Adrenal gland (tissue), 5 donors: ENCODE measurements around the gene NOTCH3.

Experiments used
- POLR2A ChIP-seq, 2 donors: fragments of 450-650 bp; IDR thresholded peaks; one replicate each; pipeline ENCODE4 v1.6.1; 2017; ENCODE audit warnings: antibody characterized with exemption in 2 of 2, mild to moderate bottlenecking in 2 of 2, moderate library complexity in 1 of 2
- TF ChIP-seq, protein P1 (sequence below), 6 experiments: fragments of 450-650 bp in 4 of 6; fragments of 200-600 bp in 2 of 6; sonication (generic) in 1 of 6; IDR thresholded peaks; 1 replicate in 5 of 6; 2 replicates in 1 of 6; pipeline versions ENCODE4 v1.5.1 to v1.8.0; 2016 to 2021; ENCODE audit warnings: antibody characterized with exemption in 6 of 6, mild to moderate bottlenecking in 2 of 6, moderate library complexity in 1 of 6
- donor health status: DM: no; HTN: no; CAD: no.

DNA sequence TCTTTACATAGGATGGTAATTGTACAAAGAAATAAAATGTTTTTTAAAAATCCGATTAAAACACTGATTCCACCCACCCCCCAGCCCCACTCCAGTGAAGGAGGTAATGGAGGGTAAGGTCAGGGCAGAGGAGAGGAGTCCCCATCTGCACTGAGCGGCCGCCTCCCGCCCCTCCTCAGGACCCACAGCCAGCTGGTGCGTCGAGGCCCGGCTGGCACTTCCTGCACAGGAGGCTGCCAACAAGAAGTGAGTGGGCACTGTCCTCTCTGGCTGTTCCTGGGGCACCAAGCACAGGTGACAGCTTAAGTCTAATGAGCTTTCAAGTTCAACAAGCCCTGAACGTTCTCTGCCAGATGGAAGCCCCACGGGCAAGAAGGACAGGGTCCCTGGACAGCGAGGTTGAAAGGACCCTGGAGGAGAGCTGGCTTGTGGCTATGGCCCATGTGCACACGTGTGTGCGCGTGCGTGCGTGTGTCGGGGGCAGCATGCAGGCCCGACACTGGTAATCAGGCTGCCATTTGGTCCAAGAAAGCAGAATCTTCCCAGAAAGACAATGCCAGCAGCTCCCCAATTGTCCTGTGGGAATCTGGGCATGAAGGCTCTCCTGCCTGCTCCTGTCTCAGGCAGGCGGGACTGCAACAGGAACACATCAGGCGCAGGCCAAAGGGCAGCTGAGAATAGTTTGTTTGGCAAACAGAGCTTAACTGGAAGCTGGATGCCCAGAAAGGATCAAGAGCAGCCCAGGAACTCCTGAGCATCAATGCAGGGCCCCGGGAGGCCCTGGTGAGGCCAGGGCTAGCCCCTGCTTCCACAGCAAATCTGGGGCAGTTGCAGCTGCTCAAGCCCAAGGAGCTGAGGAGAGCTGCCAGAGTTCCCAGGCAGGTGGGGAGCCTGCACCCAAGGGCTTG lies 46.6 kb upstream of the NOTCH3 start:
- TF ChIP-seq, protein P1, sequence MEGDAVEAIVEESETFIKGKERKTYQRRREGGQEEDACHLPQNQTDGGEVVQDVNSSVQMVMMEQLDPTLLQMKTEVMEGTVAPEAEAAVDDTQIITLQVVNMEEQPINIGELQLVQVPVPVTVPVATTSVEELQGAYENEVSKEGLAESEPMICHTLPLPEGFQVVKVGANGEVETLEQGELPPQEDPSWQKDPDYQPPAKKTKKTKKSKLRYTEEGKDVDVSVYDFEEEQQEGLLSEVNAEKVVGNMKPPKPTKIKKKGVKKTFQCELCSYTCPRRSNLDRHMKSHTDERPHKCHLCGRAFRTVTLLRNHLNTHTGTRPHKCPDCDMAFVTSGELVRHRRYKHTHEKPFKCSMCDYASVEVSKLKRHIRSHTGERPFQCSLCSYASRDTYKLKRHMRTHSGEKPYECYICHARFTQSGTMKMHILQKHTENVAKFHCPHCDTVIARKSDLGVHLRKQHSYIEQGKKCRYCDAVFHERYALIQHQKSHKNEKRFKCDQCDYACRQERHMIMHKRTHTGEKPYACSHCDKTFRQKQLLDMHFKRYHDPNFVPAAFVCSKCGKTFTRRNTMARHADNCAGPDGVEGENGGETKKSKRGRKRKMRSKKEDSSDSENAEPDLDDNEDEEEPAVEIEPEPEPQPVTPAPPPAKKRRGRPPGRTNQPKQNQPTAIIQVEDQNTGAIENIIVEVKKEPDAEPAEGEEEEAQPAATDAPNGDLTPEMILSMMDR (IDR thresholded peaks at IDR 0.05) = no peak
- TF ChIP-seq POLR2A (IDR thresholded peaks at IDR 0.05) = no peak
